Smooth muscle cell (in vitro differentiated cells): ENCODE results near the gene RNF31. TPM values are rescaled to one million over a fixed set of nuclear protein-coding genes. Genes with fewer than 3 reads are reported as not detected.
"Not testable (repeated sequence)": the region's sequence is repeated elsewhere in the genome, so short reads cannot be mapped to it uniquely, and the experiment has no call there.

Source experiments
- DNase-seq: peaks from one replicate; lab custom pipeline; 2025; ENCODE audit not compliant: unreplicated experiment; lab: John Stamatoyannopoulos, UW
- H2AFZ ChIP-seq: fragments of 200-600 bp; sonication (generic); 2 replicates; pipeline ENCODE4 v1.6.0; 2016; ENCODE audit warnings: antibody characterized with exemption, low read depth, mild to moderate bottlenecking
- H3F3A ChIP-seq: fragments of 200-600 bp; sonication (generic); 2 replicates; pipeline ENCODE4 v1.6.0; 2017; ENCODE audit warnings: antibody characterized with exemption, low read depth
- H3K27ac ChIP-seq: fragments of 200-600 bp; sonication (generic); 2 replicates; pipeline ENCODE4 v1.5.1; 2016; ENCODE audit warnings: low read depth, mild to moderate bottlenecking
- H3K27me3 ChIP-seq: fragments of 200-600 bp; sonication (generic); 2 replicates; pipeline ENCODE4 v1.6.1; 2016; ENCODE audit warnings: low read depth, mild to moderate bottlenecking
- H3K36me3 ChIP-seq: fragments of 200-600 bp; sonication (generic); 2 replicates; pipeline ENCODE4 v1.5.1; 2016; ENCODE audit warnings: low read depth
- H3K4me1 ChIP-seq: fragments of 200-600 bp; sonication (generic); 2 replicates; pipeline ENCODE4 v1.5.1; 2016; ENCODE audit warnings: low read depth
- H3K4me2 ChIP-seq: fragments of 200-600 bp; sonication (generic); 2 replicates; pipeline ENCODE4 v1.6.0; 2016; ENCODE audit warnings: mild to moderate bottlenecking
- H3K4me3 ChIP-seq: fragments of 200-600 bp; sonication (generic); 2 replicates; pipeline ENCODE4 v1.5.1; 2016; ENCODE audit warnings: mild to moderate bottlenecking
- H3K79me2 ChIP-seq: fragments of 200-600 bp; sonication (generic); 2 replicates; pipeline ENCODE4 v1.6.0; 2016; ENCODE audit warnings: low read depth, mild to moderate bottlenecking
- H3K9ac ChIP-seq: fragments of 200-600 bp; sonication (generic); 2 replicates; pipeline ENCODE4 v1.6.0; 2016; ENCODE audit warnings: low read depth
- H3K9me3 ChIP-seq: fragments of 200-600 bp; sonication (generic); replicated peaks from 2 replicates; pipeline ENCODE4 v1.5.1; 2016; ENCODE audit warnings: low read depth
- H4K20me1 ChIP-seq: fragments of 200-600 bp; sonication (generic); 2 replicates; pipeline ENCODE4 v1.6.0; 2016; ENCODE audit warnings: low read depth
- CTCF ChIP-seq: fragments of 200-600 bp; sonication (generic); IDR thresholded peaks from 2 replicates; pipeline ENCODE4 v1.5.1; 2017; ENCODE audit warnings: borderline replicate concordance, mild to moderate bottlenecking, antibody characterized with exemption; ENCODE audit not compliant: insufficient read depth, poor library complexity, severe bottlenecking
- WGBS: methylation state at CpG from one replicate; pipeline ENCODE4 v1.1.7; 2016; ENCODE audit warnings: low lambda C conversion rate; 5-methylcytosine and 5-hydroxymethylcytosine counted together
- polyA plus RNA-seq: library from polyadenylated mRNA; unstranded; fragments of >200 nt; fragmentation: Nextera tagmentation; extraction: Ambion mirVana; gene quantifications from 2 replicates; pipeline ENCODE4 v1.2.1, GENCODE V29; 2016
- total RNA-seq: library from RNA; depleted of rRNA; stranded (reverse); fragments of >200 nt; gene quantifications from 2 replicates; pipeline ENCODE4 v1.2.3, GENCODE V29; 2014

The RNF31 gene
- total and polyA plus RNA-seq, 2 experiments from 2014 or later, result 25.4 to 74.8 TPM

- 38% methylated on average over 33 of the region's 33 CpGs for WGBS
- Histone ChIP-seq H4K20me1 (no peaks in the 10 kb centered on the region), H3K9me3 (no peaks in the 10 kb centered on the region), H3K36me3 (no peaks in the 10 kb centered on the region), H3K79me2 (peaks cover 38% of the 10 kb centered on the region), H3K4me2 (peak overlapping the region; percentile 87), H3K9ac (peak overlapping the region; percentile 99), H3F3A (no peaks in the 10 kb centered on the region), H3K27ac (peak overlapping the region; percentile 95), H3K27me3 (no peaks in the 10 kb centered on the region), H3K4me1 (peaks cover 10% of the 10 kb centered on the region), H2AFZ (peak overlapping the region; percentile 73), H3K4me3 (peak overlapping the region; percentile 86)
- TF ChIP-seq CTCF, result no peak
- no peak for DNase-seq
Measured at GRCh38 chr14:24196071-24197055, 49.1 kb downstream of the RNF31 start.

GRCh38 chr14:24197056-24197450, 49.8 kb downstream of the RNF31 start:
- Histone ChIP-seq H3K27ac (peak overlapping the region; percentile 95), H3K79me2 (peaks cover 38% of the 10 kb centered on the region), H3K36me3 (no peaks in the 10 kb centered on the region), H3K4me3 (peak overlapping the region; percentile 86), H3F3A (no peaks in the 10 kb centered on the region), H4K20me1 (no peaks in the 10 kb centered on the region), H2AFZ (no peak overlapping the region), H3K9me3 (no peaks in the 10 kb centered on the region), H3K4me2 (peak overlapping the region; percentile 87), H3K4me1 (peaks cover 10% of the 10 kb centered on the region), H3K27me3 (no peaks in the 10 kb centered on the region), H3K9ac (no peak overlapping the region)
- no peak for TF ChIP-seq CTCF
- 100% methylated on average over 2 of the region's 2 CpGs for WGBS
- no peak for DNase-seq

- Histone ChIP-seq H3K36me3 (no peaks in the 10 kb centered on the region), H3K27ac (no peak overlapping the region), H3K4me2 (no peak overlapping the region), H3K4me3 (no peak overlapping the region), H3K9me3 (no peaks in the 10 kb centered on the region), H2AFZ (no peak overlapping the region), H3K9ac (no peak overlapping the region), H4K20me1 (no peaks in the 10 kb centered on the region), H3K79me2 (peaks cover 25% of the 10 kb centered on the region), H3K27me3 (no peaks in the 10 kb centered on the region), H3F3A (no peaks in the 10 kb centered on the region), H3K4me1 (peaks cover 10% of the 10 kb centered on the region)
- no peak for DNase-seq
- TF ChIP-seq CTCF, result no peak
- WGBS, result 95% methylated on average over 7 of the region's 7 CpGs
Measured at GRCh38 chr14:24198814-24199524, 51.7 kb downstream of the RNF31 start.

- 70% methylated on average over 8 of the region's 8 CpGs for WGBS
Measured at GRCh38 chr14:24202538-24202937, 55.2 kb downstream of the RNF31 start.

GRCh38 chr14:24203249-24203886, 56.1 kb downstream of the RNF31 start:
- H3K79me2 ChIP-seq, H3K9me3 ChIP-seq, H4K20me1 ChIP-seq, H3K27me3 ChIP-seq, H2AFZ ChIP-seq, H3K4me2 ChIP-seq, H3K4me3 ChIP-seq, DNase-seq, H3K9ac ChIP-seq, H3F3A ChIP-seq, H3K36me3 ChIP-seq, H3K4me1 ChIP-seq, H3K27ac ChIP-seq: not testable (repeated sequence)
- WGBS, result 97% methylated on average over 16 of the region's 16 CpGs

More at GRCh38 chr14:24202538-24202937, 55.2 kb downstream of the RNF31 start:
- H3K4me2 ChIP-seq, H3K4me1 ChIP-seq, H3F3A ChIP-seq, H3K79me2 ChIP-seq, H2AFZ ChIP-seq, H4K20me1 ChIP-seq, H3K27me3 ChIP-seq, DNase-seq, H3K9me3 ChIP-seq, H3K4me3 ChIP-seq, H3K27ac ChIP-seq, H3K36me3 ChIP-seq, H3K9ac ChIP-seq: not testable (repeated sequence)
